Measurements from ENCODE around the gene PLD1.

- TF ChIP-seq, protein P1, sequence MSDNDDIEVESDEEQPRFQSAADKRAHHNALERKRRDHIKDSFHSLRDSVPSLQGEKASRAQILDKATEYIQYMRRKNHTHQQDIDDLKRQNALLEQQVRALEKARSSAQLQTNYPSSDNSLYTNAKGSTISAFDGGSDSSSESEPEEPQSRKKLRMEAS (IDR thresholded peaks at IDR 0.05; ENCODE audit: low read depth, low read length) = peak; percentile 60
- TF ChIP-seq, protein P2, sequence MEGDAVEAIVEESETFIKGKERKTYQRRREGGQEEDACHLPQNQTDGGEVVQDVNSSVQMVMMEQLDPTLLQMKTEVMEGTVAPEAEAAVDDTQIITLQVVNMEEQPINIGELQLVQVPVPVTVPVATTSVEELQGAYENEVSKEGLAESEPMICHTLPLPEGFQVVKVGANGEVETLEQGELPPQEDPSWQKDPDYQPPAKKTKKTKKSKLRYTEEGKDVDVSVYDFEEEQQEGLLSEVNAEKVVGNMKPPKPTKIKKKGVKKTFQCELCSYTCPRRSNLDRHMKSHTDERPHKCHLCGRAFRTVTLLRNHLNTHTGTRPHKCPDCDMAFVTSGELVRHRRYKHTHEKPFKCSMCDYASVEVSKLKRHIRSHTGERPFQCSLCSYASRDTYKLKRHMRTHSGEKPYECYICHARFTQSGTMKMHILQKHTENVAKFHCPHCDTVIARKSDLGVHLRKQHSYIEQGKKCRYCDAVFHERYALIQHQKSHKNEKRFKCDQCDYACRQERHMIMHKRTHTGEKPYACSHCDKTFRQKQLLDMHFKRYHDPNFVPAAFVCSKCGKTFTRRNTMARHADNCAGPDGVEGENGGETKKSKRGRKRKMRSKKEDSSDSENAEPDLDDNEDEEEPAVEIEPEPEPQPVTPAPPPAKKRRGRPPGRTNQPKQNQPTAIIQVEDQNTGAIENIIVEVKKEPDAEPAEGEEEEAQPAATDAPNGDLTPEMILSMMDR (IDR thresholded peaks at IDR 0.05; ENCODE audit: low read depth, low read length) = no peak
- TF ChIP-seq POLR2A (IDR thresholded peaks at IDR 0.05; ENCODE audit: extremely low read depth, insufficient read length) = peak; percentile 24
These were observed 747 bp downstream of the PLD1 start for GRCh38 chr3:171809611-171809860.

All from NB4 (cell line).